HepG2 (cell line): Measurements from ENCODE around the gene RNF5. TPM values are rescaled to one million over a fixed set of nuclear protein-coding genes. Genes with fewer than 3 reads are reported as not detected.

Experiments used
- ARHGAP35 ChIP-seq: sonication (generic); formaldehyde crosslinking; IDR thresholded peaks from 2 replicates; pipeline ENCODE4 v1.9.0; 2022; ENCODE audit warnings: mild to moderate bottlenecking, inconsistent platforms, moderate library complexity, missing genetic modification reagents, borderline replicate concordance
- ELF4 ChIP-seq: sonication (generic); formaldehyde crosslinking; IDR thresholded peaks from 2 replicates; pipeline ENCODE4 v1.5.0; 2020; ENCODE audit warnings: missing genetic modification reagents, mild to moderate bottlenecking, moderate library complexity, borderline replicate concordance
- HNF4G ChIP-seq, 2 experiments: sonication (generic) in 1 of 2; formaldehyde crosslinking in 1 of 2; IDR thresholded peaks; 2 replicates each; pipeline versions ENCODE4 v1.4.0 to v1.6.1; 2011 to 2020; ENCODE audit warnings: borderline replicate concordance in 2 of 2, low read depth in 2 of 2, mild to moderate bottlenecking in 2 of 2, low read length in 1 of 2, missing genetic modification reagents in 1 of 2, moderate library complexity in 1 of 2
- KDM6A ChIP-seq: IDR thresholded peaks from 2 replicates; pipeline ENCODE4 v1.6.1; 2016; ENCODE audit warnings: low read depth
- MXI1 ChIP-seq: IDR thresholded peaks from 3 replicates; pipeline ENCODE4 v1.6.1; 2012; ENCODE audit warnings: low read depth, low read length, inconsistent platforms, borderline replicate concordance
- NFE2 ChIP-seq: sonication (generic); formaldehyde crosslinking; IDR thresholded peaks from 2 replicates; pipeline ENCODE4 v1.4.0; 2020; ENCODE audit warnings: missing genetic modification reagents
- PHF20 ChIP-seq: sonication (generic); formaldehyde crosslinking; IDR thresholded peaks from 2 replicates; pipeline ENCODE4 v1.5.0; 2020; ENCODE audit warnings: mild to moderate bottlenecking, missing genetic modification reagents
- PRPF4 ChIP-seq: fragments of 200-400 bp; formaldehyde crosslinking; IDR thresholded peaks from 2 replicates; pipeline ENCODE4 v1.6.1; 2016; ENCODE audit warnings: low read length, low read depth; ENCODE audit not compliant: poor library complexity, severe bottlenecking
- REL ChIP-seq: sonication (generic); formaldehyde crosslinking; conservative IDR thresholded peaks from 2 replicates; pipeline ENCODE4 v1.8.0; 2022; ENCODE audit warnings: mild to moderate bottlenecking, missing genetic modification reagents, moderate library complexity
- SPEN ChIP-seq: sonication (generic); formaldehyde crosslinking; IDR thresholded peaks from 2 replicates; pipeline ENCODE4 v1.5.1; 2020; ENCODE audit warnings: low read depth, mild to moderate bottlenecking, missing genetic modification reagents
- ZGPAT ChIP-seq: IDR thresholded peaks from 2 replicates; pipeline ENCODE4 v1.6.1; 2016; ENCODE audit warnings: mild to moderate bottlenecking
- ZNF143 ChIP-seq: sonication (generic); formaldehyde crosslinking; IDR thresholded peaks from 2 replicates; pipeline ENCODE4 v1.4.0; 2020; ENCODE audit warnings: missing genetic modification reagents
- ZNF253 ChIP-seq: sonication (generic); formaldehyde crosslinking; IDR thresholded peaks from 2 replicates; pipeline ENCODE4 v1.8.0; 2022; ENCODE audit warnings: mild to moderate bottlenecking, missing genetic modification reagents, borderline replicate concordance
- ZNF772 ChIP-seq: sonication (generic); formaldehyde crosslinking; IDR thresholded peaks from 2 replicates; pipeline ENCODE4 v1.5.0; 2020; ENCODE audit warnings: mild to moderate bottlenecking, missing genetic modification reagents
- ZNF83 ChIP-seq: sonication (generic); formaldehyde crosslinking; IDR thresholded peaks from 2 replicates; pipeline ENCODE4 v1.4.0; 2020; ENCODE audit warnings: missing genetic modification reagents, mild to moderate bottlenecking, borderline replicate concordance
- ZSCAN22 ChIP-seq: sonication (generic); formaldehyde crosslinking; IDR thresholded peaks from 2 replicates; pipeline ENCODE4 v1.4.0; 2020; ENCODE audit warnings: mild to moderate bottlenecking, missing genetic modification reagents
- polyA plus RNA-seq, 8 experiments: library from polyadenylated mRNA; depleted of rRNA in 3 of 8; stranded (reverse) in 7 of 8; unstranded in 1 of 8; fragments of >200 nt; fragmentation: Illumina TruSeq in 4 of 8; extraction: Trizol in 4 of 8; gene quantifications; 2 replicates each; pipeline versions ENCODE4 v1.2.1 to v1.2.3, GENCODE V29; 2011 to 2016; ENCODE audit warnings: low read depth in 4 of 8, missing spikeins in 1 of 8, mixed read lengths in 1 of 8; ENCODE audit not compliant: insufficient read depth in 1 of 8
- total RNA-seq, 5 experiments: library from RNA; depleted of rRNA; stranded (reverse); fragments of >200 nt; fragmentation: Illumina TruSeq; extraction: Trizol; gene quantifications; 2 replicates each; pipeline ENCODE4 v1.2.3, GENCODE V29; 2016; ENCODE audit warnings: low read depth in 1 of 5
- TF ChIP-seq, protein P1 (sequence below): sonication (generic); formaldehyde crosslinking; IDR thresholded peaks from 2 replicates; pipeline ENCODE4 v1.4.0; 2020; ENCODE audit warnings: missing genetic modification reagents
- TF ChIP-seq, protein P2 (sequence below): sonication (generic); formaldehyde crosslinking; IDR thresholded peaks from 2 replicates; pipeline ENCODE4 v1.8.0; 2022; ENCODE audit warnings: mild to moderate bottlenecking, missing genetic modification reagents; ENCODE audit not compliant: insufficient replicate concordance
- TF ChIP-seq, protein P3 (sequence below): sonication (generic); formaldehyde crosslinking; IDR thresholded peaks from 2 replicates; pipeline ENCODE4 v1.5.0; 2020; ENCODE audit warnings: mild to moderate bottlenecking, missing genetic modification reagents, moderate library complexity

Gene RNF5
- total and polyA plus RNA-seq, 2 of the 13 experiments (the other 11 are each of a cell fraction or from before 2014, with no cell fraction given) = 98.0 to 131 TPM

GRCh38 chr6:32190054-32190851 is 12.0 kb downstream of the RNF5 start, which contains the start of gene PBX2 (continued):
- no peak for TF ChIP-seq ZNF253
- TF ChIP-seq PHF20 (CRISPR knock-in tag) = peak; percentile 63; the same call in 1 of the 2 replicates
- no peak for TF ChIP-seq ZNF143 (CRISPR knock-in tag)
- peak; percentile 33; the same call in 1 of the 2 replicates for TF ChIP-seq NFE2
- 0 out of 2 replicates have a peak, but pooled peaks have one; percentile 51 for TF ChIP-seq ARHGAP35 (CRISPR knock-in tag)
- TF ChIP-seq PRPF4 = peak; percentile 55
- TF ChIP-seq ZGPAT (CRISPR knock-in tag) = peak; percentile 46; the same call in 1 of the 2 replicates
- peak; percentile 49; the same call in 1 of the 2 replicates for TF ChIP-seq SPEN
- TF ChIP-seq, protein P1, sequence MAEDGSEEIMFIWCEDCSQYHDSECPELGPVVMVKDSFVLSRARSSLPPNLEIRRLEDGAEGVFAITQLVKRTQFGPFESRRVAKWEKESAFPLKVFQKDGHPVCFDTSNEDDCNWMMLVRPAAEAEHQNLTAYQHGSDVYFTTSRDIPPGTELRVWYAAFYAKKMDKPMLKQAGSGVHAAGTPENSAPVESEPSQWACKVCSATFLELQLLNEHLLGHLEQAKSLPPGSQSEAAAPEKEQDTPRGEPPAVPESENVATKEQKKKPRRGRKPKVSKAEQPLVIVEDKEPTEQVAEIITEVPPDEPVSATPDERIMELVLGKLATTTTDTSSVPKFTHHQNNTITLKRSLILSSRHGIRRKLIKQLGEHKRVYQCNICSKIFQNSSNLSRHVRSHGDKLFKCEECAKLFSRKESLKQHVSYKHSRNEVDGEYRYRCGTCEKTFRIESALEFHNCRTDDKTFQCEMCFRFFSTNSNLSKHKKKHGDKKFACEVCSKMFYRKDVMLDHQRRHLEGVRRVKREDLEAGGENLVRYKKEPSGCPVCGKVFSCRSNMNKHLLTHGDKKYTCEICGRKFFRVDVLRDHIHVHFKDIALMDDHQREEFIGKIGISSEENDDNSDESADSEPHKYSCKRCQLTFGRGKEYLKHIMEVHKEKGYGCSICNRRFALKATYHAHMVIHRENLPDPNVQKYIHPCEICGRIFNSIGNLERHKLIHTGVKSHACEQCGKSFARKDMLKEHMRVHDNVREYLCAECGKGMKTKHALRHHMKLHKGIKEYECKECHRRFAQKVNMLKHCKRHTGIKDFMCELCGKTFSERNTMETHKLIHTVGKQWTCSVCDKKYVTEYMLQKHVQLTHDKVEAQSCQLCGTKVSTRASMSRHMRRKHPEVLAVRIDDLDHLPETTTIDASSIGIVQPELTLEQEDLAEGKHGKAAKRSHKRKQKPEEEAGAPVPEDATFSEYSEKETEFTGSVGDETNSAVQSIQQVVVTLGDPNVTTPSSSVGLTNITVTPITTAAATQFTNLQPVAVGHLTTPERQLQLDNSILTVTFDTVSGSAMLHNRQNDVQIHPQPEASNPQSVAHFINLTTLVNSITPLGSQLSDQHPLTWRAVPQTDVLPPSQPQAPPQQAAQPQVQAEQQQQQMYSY (CRISPR knock-in tag) = peak; percentile 85
- 0 out of 2 replicates have a peak, but pooled peaks have one; percentile 38 for TF ChIP-seq ELF4 (CRISPR knock-in tag)
- no peak for TF ChIP-seq REL (CRISPR knock-in tag)
- TF ChIP-seq KDM6A = 0 out of 2 replicates have a peak, but pooled peaks have one; percentile 9
- TF ChIP-seq HNF4G (IDR thresholded peaks at IDR 0.05; ENCODE audit: borderline replicate concordance, low read depth, low read length) = no peak
- TF ChIP-seq HNF4G (CRISPR knock-in tag; IDR thresholded peaks at IDR 0.05; ENCODE audit: borderline replicate concordance, low read depth) = no peak; the same call in 1 of the 2 replicates
- TF ChIP-seq MXI1 = peak; percentile 13; the same call in 1 of the 3 replicates
- no peak for TF ChIP-seq ZSCAN22 (CRISPR knock-in tag)
- TF ChIP-seq, protein P2, sequence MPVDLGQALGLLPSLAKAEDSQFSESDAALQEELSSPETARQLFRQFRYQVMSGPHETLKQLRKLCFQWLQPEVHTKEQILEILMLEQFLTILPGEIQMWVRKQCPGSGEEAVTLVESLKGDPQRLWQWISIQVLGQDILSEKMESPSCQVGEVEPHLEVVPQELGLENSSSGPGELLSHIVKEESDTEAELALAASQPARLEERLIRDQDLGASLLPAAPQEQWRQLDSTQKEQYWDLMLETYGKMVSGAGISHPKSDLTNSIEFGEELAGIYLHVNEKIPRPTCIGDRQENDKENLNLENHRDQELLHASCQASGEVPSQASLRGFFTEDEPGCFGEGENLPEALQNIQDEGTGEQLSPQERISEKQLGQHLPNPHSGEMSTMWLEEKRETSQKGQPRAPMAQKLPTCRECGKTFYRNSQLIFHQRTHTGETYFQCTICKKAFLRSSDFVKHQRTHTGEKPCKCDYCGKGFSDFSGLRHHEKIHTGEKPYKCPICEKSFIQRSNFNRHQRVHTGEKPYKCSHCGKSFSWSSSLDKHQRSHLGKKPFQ (CRISPR knock-in tag) = peak; percentile 67
- TF ChIP-seq ZNF772 (CRISPR knock-in tag) = peak; percentile 74
- 0 out of 2 replicates have a peak, but pooled peaks have one; percentile 35 for TF ChIP-seq ZNF83 (CRISPR knock-in tag)
- TF ChIP-seq, protein P3, sequence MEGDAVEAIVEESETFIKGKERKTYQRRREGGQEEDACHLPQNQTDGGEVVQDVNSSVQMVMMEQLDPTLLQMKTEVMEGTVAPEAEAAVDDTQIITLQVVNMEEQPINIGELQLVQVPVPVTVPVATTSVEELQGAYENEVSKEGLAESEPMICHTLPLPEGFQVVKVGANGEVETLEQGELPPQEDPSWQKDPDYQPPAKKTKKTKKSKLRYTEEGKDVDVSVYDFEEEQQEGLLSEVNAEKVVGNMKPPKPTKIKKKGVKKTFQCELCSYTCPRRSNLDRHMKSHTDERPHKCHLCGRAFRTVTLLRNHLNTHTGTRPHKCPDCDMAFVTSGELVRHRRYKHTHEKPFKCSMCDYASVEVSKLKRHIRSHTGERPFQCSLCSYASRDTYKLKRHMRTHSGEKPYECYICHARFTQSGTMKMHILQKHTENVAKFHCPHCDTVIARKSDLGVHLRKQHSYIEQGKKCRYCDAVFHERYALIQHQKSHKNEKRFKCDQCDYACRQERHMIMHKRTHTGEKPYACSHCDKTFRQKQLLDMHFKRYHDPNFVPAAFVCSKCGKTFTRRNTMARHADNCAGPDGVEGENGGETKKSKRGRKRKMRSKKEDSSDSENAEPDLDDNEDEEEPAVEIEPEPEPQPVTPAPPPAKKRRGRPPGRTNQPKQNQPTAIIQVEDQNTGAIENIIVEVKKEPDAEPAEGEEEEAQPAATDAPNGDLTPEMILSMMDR (CRISPR knock-in tag) = peak; percentile 27; the same call in 1 of the 2 replicates
